Measurements from ENCODE around the gene PPP1R3D.
A peak's percentile ranks its signal among the peaks of the same experiment; 100 is the strongest.
"Not testable (repeated sequence)": the region's sequence is repeated elsewhere in the genome, so short reads cannot be mapped to it uniquely, and the experiment has no call there.

The PPP1R3D gene

DNA sequence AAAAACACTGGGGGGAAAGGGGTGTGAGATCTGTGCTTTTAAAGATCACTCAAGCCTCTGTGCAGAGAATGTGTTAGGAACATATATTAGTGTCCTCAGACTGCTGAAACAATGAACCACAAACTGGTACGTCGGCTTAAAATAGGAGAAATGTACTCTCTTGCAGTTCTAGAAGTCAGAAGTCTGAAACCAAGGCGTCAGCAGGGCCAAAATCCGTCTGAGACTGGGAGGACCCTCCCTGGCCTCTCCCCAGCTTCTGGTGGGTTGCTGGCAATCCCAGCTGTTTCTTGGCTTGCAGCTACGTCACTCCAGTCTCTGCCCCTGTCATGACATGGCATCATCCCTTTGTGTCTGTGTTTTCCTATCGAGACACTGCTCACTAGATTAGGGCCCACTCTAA is 22.1 kb upstream of the PPP1R3D start:
- DNase-seq (ENCODE audit: low read depth in 1 of 2, low spot score in 1 of 2), result no peak
- TF ChIP-seq JUND (IDR thresholded peaks at IDR 0.05; ENCODE audit: low read depth), result no peak
- in situ Hi-C loops (cut with HindIII; ENCODE audit: low pct_unique_long_range_greater_than_20kb, low sequenced_read_pairs), result no loop called here

DNA sequence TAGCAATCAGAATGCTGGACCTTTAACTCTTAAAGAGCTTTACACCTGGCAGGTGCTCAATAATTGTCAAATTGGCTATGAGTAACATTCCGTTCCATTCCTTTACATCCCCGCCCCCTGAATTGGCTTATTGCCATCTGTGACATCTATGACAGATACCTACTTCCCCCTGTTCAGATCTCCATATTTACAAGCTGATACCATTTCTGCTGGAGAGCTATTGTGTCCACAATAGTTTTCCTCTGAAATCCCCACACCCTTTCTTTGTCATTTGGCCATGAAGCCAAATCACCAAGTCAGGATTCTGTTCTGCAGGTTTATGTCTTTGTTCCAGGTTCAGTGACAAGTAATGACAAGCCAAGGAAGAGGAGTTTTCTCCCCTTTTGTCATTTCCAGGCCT is 21.3 kb upstream of the PPP1R3D start:
- in situ Hi-C loops (cut with HindIII; ENCODE audit: low pct_unique_long_range_greater_than_20kb, low sequenced_read_pairs), result no loop called here
- no peak for DNase-seq (ENCODE audit: low read depth in 1 of 2, low spot score in 1 of 2)

DNA sequence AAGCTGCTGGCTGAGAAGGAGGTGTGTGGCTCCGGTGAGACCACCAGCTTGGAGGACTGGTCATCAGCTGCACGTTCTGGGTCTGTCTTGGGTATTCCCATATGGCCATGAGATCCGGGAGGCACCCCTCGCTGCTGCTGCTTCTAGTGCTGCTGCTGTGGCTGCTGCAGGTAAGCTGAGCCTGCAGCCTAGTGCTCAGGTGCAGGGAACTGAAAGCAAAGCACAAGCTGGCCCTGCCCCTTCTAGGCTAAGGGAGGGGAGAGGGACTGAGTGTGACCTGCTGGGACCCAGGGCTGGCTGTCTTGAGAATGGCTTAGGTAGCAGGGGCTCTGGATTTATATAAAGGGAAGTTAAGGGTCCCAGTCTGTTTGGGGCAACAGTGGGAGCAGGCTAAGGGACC is 18.5 kb upstream of the PPP1R3D start:
- no peak for DNase-seq (ENCODE audit: low read depth in 1 of 2, low spot score in 1 of 2)
- in situ Hi-C loops (cut with HindIII; ENCODE audit: low pct_unique_long_range_greater_than_20kb, low sequenced_read_pairs), result no loop called here
- TF ChIP-seq JUND (IDR thresholded peaks at IDR 0.05; ENCODE audit: low read depth), result no peak

More for the DNA sequence above, 21.3 kb upstream of the PPP1R3D start:
- TF ChIP-seq JUND (IDR thresholded peaks at IDR 0.05; ENCODE audit: low read depth), result no peak

DNA sequence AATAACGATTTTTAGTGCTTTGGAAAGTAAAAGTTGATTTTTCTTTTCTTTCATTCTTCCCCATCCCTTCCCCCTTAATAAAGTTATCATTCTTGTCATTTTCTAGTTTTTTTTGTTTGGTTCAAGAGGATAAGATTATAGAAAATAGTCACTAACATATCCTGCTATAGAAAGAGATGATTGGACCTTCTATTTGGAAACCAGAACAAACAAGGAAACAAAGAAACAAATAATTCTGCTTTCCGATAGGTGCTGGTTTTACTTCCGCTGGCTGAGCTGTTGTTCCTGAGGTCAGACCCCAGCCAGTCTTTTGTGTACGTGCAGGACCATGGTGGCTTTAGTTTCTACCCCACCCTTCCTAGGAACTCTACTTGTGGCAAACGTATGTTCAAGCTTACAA is 18.0 kb upstream of the PPP1R3D start, which contains the start of gene CDH26:
Gene CDH26, plus strand, starts transcription at position 301 of the 400 bp plus-strand sequence. CDS start 304 bp downstream, outside the sequence.
- DNase-seq (ENCODE audit: low read depth in 1 of 2, low spot score in 1 of 2), result no peak
- TF ChIP-seq JUND (IDR thresholded peaks at IDR 0.05; ENCODE audit: low read depth), result no peak
- in situ Hi-C loops (cut with HindIII; ENCODE audit: low pct_unique_long_range_greater_than_20kb, low sequenced_read_pairs), result no loop called here

DNA sequence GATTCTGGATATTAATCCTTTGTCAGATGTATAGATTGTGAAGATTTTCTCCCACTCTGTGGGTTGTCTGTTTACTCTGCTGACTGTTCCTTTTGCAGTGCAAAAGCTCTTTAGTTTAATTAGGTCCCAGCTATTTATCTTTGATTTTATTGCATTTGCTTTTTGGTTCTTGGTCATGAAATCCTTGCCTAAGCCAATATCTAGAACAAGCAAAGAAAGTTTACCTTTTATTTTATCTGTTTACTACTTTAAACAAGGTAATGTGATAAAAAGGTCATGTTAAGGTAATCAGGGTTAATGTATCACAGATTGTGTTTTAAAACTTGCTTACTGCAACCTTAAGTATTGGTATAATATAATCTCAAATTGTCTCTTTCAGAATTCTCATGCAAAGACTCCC is 17.5 kb upstream of the PPP1R3D start:
- in situ Hi-C loops (cut with HindIII; ENCODE audit: low pct_unique_long_range_greater_than_20kb, low sequenced_read_pairs); DNase-seq (ENCODE audit: low read depth in 1 of 2, low spot score in 1 of 2): not testable (repeated sequence)
- TF ChIP-seq JUND (IDR thresholded peaks at IDR 0.05; ENCODE audit: low read depth), result peak; percentile 53; the same call in 1 of the 2 replicates

DNA sequence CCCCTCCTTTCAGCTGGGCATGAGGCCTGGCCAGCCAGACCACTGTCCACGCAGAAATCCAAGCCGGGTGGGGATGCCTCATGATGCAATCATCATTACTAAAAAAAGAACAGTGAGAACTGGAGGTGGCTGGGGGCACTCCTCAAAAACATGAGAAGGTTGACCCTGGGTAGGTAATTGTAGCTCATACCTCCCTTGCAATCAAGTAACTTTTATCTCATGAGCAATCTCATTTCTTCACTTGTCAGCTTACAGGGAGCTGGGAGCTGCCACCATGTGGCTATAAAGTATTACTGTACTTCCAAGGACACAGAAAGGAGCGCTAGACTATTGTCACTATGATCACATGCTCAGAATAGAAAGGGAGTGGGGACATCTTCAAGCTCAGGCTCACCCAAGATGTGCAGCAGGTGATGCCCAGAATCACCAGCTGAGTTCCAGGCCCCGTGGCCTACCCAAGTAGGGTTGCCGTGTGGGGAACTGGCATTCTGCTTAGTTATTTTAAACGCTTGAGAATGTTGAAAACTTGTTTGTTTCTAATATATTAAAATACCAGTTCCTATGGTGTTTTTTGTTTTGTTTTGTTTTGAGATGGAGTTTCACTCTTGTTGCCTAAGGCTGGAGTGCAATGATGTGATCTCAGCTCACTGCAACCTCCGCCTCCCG is 15.2 kb upstream of the PPP1R3D start:
- DNase-seq (ENCODE audit: low read depth in 1 of 2, low spot score in 1 of 2), result peak; percentile 26 to 84
- in situ Hi-C loops (cut with HindIII; ENCODE audit: low pct_unique_long_range_greater_than_20kb, low sequenced_read_pairs), result no loop called here
- TF ChIP-seq JUND (IDR thresholded peaks at IDR 0.05; ENCODE audit: low read depth), result no peak

DNA sequence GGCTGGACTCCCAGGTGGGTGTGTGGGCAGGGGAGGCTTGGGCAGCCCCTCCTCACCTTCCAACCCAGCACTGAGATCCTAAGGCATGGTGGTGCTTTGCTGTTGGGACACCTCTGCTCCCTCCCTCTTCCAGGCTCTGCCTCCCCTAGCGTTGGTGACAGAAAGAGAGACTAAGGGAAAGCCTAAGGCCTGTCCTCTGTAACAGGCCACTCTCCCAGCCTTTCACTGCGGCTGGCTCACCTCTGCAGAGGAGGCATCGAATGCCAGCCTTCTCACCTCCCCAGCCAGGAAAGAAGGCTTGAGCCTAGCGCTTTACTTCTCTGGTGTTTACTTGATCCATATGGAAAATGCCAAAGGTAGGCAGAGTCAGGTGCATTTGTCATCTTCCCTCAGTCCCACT is 14.6 kb upstream of the PPP1R3D start:
- no peak for DNase-seq (ENCODE audit: low read depth in 1 of 2, low spot score in 1 of 2)
- no peak for TF ChIP-seq JUND (IDR thresholded peaks at IDR 0.05; ENCODE audit: low read depth)
- in situ Hi-C loops (cut with HindIII; ENCODE audit: low pct_unique_long_range_greater_than_20kb, low sequenced_read_pairs), result no loop called here

DNA sequence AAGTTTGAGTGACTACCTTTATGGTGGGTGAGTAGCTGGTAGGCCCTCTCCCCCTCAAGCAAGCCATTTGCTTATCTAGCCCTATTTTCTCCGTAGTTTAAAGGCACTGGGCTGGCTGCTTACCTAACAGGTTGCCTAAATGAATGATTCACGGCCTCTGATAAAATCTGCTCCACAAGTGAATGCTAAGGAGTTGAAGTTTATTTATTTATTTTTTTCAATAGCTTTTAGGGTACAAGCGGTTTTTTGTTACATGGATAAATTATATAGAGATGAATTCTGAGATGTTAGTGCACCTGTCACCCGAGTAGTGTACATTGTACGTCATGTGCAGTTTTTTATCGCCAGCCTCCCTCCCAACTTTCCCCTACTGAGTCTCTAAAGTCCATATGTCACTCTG is 9.8 kb upstream of the PPP1R3D start:
- no peak for TF ChIP-seq JUND (IDR thresholded peaks at IDR 0.05; ENCODE audit: low read depth)
- DNase-seq (ENCODE audit: low read depth in 1 of 2, low spot score in 1 of 2), result no peak
- in situ Hi-C loops (cut with HindIII; ENCODE audit: low pct_unique_long_range_greater_than_20kb, low sequenced_read_pairs), result no loop called here

DNA sequence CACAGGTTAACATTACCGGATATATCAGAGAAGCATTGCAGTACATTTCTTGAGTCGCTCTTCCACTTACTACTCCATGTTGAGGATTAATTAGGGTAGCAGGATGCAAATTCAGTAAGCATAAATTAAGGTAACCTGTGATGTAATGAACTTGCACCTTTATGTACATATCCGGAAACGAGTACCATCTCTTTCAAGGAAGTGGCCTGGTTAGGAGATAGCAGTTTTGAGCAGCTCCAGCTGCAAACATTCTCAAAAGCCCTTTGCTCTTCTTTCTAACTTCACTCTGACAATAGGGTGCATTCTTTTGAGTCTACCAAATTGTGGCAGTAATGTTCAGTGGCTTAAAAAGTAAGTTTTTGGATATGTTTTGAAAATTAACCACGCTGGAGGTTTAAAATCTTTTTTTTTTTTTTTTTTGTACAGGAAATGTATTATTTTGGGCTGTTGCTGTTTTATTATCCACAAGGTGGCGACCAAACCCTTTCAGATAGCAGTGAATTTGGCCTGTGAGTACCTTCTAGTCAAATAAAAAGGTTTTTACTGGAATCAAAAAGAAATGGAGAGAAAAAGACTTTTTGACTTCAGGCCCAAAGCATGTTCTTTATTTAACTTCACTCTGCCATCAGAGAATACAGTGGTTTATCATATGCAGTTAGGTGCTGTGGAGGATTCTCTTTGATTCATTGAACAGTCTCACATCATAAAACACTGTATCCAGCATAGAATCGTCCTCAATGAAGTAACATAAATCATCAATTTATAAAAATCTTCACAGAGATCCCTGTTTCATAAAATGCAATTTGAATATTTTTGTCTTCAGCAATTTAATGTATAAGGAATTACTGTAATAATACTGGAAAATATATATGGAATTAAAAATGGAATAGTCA is 9.0 kb upstream of the PPP1R3D start:
- TF ChIP-seq JUND (IDR thresholded peaks at IDR 0.05; ENCODE audit: low read depth), result no peak
- in situ Hi-C loops (cut with HindIII; ENCODE audit: low pct_unique_long_range_greater_than_20kb, low sequenced_read_pairs), result no loop called here
- DNase-seq (ENCODE audit: low read depth in 1 of 2, low spot score in 1 of 2), result peak in 1 of 2 experiments; percentile 65

DNA sequence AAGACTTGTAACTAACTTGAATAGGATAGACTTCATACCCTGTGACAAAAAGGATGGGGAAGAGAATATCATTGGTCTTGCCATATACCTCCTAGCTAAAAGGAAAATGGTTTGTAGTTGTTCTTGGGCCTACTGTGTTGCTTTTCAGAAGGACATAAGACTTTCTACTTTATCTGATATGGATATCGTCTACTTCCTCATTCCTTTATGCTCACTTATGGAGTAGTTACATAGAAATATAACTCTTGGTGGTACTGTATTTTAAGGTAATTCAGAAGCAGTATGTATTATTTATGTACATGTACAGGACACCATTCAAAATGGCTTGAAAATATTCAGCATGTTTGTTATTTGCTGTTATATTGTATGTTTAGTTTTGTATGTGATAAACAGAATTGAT is 8.1 kb upstream of the PPP1R3D start:
- DNase-seq (ENCODE audit: low read depth in 1 of 2, low spot score in 1 of 2), result no peak
- in situ Hi-C loops (cut with HindIII; ENCODE audit: low pct_unique_long_range_greater_than_20kb, low sequenced_read_pairs), result no loop called here
- TF ChIP-seq JUND (IDR thresholded peaks at IDR 0.05; ENCODE audit: low read depth), result no peak

DNA sequence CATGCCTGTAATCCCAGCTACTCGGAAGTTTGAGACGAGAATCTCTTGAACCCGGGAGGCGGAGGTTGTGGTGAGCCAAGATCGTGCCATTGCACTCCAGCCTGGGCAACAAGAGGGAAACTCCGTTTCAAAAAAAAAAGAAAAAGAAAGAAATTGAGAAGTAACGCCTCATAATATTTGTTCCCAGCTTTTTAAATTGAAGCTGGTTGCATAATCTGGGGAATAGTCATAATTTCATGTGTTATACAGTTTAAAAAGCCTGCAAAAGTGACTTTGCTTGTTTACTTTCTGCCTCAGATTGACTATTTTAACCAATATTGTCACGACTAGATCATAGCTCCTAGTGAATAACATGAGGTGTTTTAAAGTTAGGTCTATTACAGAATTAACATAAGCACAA is 7.3 kb upstream of the PPP1R3D start:
- in situ Hi-C loops (cut with HindIII; ENCODE audit: low pct_unique_long_range_greater_than_20kb, low sequenced_read_pairs), result no loop called here
- no peak for DNase-seq (ENCODE audit: low read depth in 1 of 2, low spot score in 1 of 2)
- TF ChIP-seq JUND (IDR thresholded peaks at IDR 0.05; ENCODE audit: low read depth), result no peak

DNA sequence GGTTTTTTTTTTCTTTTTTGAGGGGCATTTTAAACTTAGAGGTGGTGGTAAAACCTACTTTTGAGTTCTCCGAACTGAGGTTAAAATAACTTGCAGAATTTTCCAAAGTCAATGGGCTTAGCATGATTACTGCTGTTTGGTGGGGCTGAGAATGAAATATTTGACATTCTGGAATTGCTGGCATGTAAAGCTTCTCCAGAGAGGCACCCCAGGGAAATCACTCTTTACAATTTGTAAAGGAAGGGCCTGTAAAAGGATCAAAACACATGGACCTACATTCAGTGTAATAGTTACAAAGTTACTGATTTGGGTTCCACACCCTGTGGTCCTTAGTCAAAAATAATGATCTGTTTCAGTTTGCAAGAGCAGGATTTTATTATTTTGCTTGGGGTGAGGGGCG is 5.6 kb upstream of the PPP1R3D start:
- no peak for DNase-seq (ENCODE audit: low read depth in 1 of 2, low spot score in 1 of 2)
- no peak for TF ChIP-seq JUND (IDR thresholded peaks at IDR 0.05; ENCODE audit: low read depth)
- in situ Hi-C loops (cut with HindIII; ENCODE audit: low pct_unique_long_range_greater_than_20kb, low sequenced_read_pairs), result no loop called here

DNA sequence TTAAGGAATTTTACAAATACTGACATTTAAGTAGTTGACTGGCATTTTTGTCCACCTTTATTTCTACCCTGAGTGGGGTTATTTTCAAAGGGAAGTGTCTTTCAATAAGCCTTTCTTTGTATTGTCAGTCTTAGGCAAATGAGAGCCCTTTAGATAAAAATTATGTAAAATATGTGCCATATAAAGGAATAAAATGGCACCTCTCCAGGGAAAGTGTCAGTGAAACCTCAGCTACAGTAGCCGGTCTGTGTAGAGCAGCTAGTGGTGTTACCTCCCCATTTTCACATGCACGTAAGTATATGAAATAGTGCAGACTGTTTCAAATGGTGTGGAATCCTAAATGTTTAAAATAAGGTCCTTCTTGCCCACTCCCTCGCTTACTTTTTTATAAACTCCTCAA is 5.1 kb upstream of the PPP1R3D start:
- in situ Hi-C loops (cut with HindIII; ENCODE audit: low pct_unique_long_range_greater_than_20kb, low sequenced_read_pairs), result no loop called here
- no peak for TF ChIP-seq JUND (IDR thresholded peaks at IDR 0.05; ENCODE audit: low read depth)
- DNase-seq (ENCODE audit: low read depth in 1 of 2, low spot score in 1 of 2), result no peak
